HEK293 (cell line): Measurements from ENCODE around the gene BPNT1.

Experiments
- FEZF1 ChIP-seq: fragments of 450-650 bp; formaldehyde crosslinking; IDR thresholded peaks from 2 replicates; pipeline ENCODE4 v1.5.1; 2016; ENCODE audit warnings: missing biosample characterization, missing genetic modification characterization
- KLF1 ChIP-seq: fragments of 450-650 bp; formaldehyde crosslinking; IDR thresholded peaks from 2 replicates; pipeline ENCODE4 v1.5.1; 2016; ENCODE audit warnings: missing biosample characterization, missing genetic modification characterization
- KLF10 ChIP-seq: fragments of 450-650 bp; IDR thresholded peaks from 2 replicates; pipeline ENCODE4 v1.5.1; 2018; ENCODE audit warnings: missing biosample characterization, mild to moderate bottlenecking, missing genetic modification characterization
- KLF17 ChIP-seq: fragments of 450-650 bp; formaldehyde crosslinking; IDR thresholded peaks from 2 replicates; pipeline ENCODE4 v1.5.1; 2016; ENCODE audit warnings: missing biosample characterization, missing genetic modification characterization
- KLF8 ChIP-seq: fragments of 450-650 bp; formaldehyde crosslinking; IDR thresholded peaks from 2 replicates; pipeline ENCODE4 v1.5.1; 2016; ENCODE audit warnings: missing biosample characterization, missing genetic modification characterization
- PRDM1 ChIP-seq: fragments of 450-650 bp; formaldehyde crosslinking; IDR thresholded peaks from 2 replicates; pipeline ENCODE4; 2016; ENCODE audit warnings: missing biosample characterization, missing genetic modification characterization
- PRDM10 ChIP-seq: fragments of 450-650 bp; formaldehyde crosslinking; IDR thresholded peaks from 2 replicates; pipeline ENCODE4 v1.5.1; 2016; ENCODE audit warnings: missing biosample characterization, missing genetic modification characterization
- PRDM2 ChIP-seq: fragments of 450-650 bp; formaldehyde crosslinking; IDR thresholded peaks from 2 replicates; pipeline ENCODE4 v1.5.1; 2016; ENCODE audit warnings: missing biosample characterization, missing genetic modification characterization, borderline replicate concordance
- TSHZ1 ChIP-seq: fragments of 450-650 bp; formaldehyde crosslinking; IDR thresholded peaks from 2 replicates; pipeline ENCODE4 v1.5.1; 2016; ENCODE audit warnings: missing biosample characterization, missing genetic modification characterization, borderline replicate concordance
- WT1 ChIP-seq: fragments of 450-650 bp; formaldehyde crosslinking; IDR thresholded peaks from 2 replicates; pipeline ENCODE4 v1.5.1; 2016; ENCODE audit warnings: missing biosample characterization, missing genetic modification characterization
- ZBTB6 ChIP-seq: fragments of 450-650 bp; formaldehyde crosslinking; IDR thresholded peaks from 2 replicates; pipeline ENCODE4 v1.5.1; 2017; ENCODE audit warnings: missing biosample characterization, missing genetic modification characterization
- ZNF174 ChIP-seq: fragments of 450-650 bp; formaldehyde crosslinking; IDR thresholded peaks from 2 replicates; pipeline ENCODE4 v1.5.0; 2017; ENCODE audit warnings: missing biosample characterization, mild to moderate bottlenecking, missing genetic modification characterization
- ZNF18 ChIP-seq: fragments of 450-650 bp; formaldehyde crosslinking; IDR thresholded peaks from 2 replicates; pipeline ENCODE4 v1.5.1; 2016; ENCODE audit warnings: missing biosample characterization, missing genetic modification characterization
- ZNF292 ChIP-seq: fragments of 450-650 bp; formaldehyde crosslinking; IDR thresholded peaks from 2 replicates; pipeline ENCODE4 v1.5.1; 2016; ENCODE audit warnings: low read depth, missing biosample characterization, missing genetic modification characterization, borderline replicate concordance
- ZNF366 ChIP-seq: fragments of 450-650 bp; formaldehyde crosslinking; conservative IDR thresholded peaks from 2 replicates; pipeline ENCODE4 v1.5.1; 2016; ENCODE audit warnings: missing biosample characterization, missing genetic modification characterization
- ZNF561 ChIP-seq: fragments of 450-650 bp; IDR thresholded peaks from 2 replicates; pipeline ENCODE4 v1.5.1; 2018; ENCODE audit warnings: missing biosample characterization, missing genetic modification characterization, borderline replicate concordance
- ZNF610 ChIP-seq: fragments of 450-650 bp; formaldehyde crosslinking; IDR thresholded peaks from 2 replicates; pipeline ENCODE4 v1.5.1; 2016; ENCODE audit warnings: missing biosample characterization, missing genetic modification characterization, borderline replicate concordance
- ZNF776 ChIP-seq: fragments of 450-650 bp; formaldehyde crosslinking; IDR thresholded peaks from 2 replicates; pipeline ENCODE4 v1.5.0; 2017; ENCODE audit warnings: missing biosample characterization, missing genetic modification characterization, borderline replicate concordance
- ZSCAN18 ChIP-seq: fragments of 450-650 bp; formaldehyde crosslinking; IDR thresholded peaks from 2 replicates; pipeline ENCODE4 v1.5.1; 2016; ENCODE audit warnings: missing biosample characterization, missing genetic modification characterization

BPNT1 gene

GRCh38 chr1:220094016-220094911 is 4.7 kb upstream of the BPNT1 start, which contains the start of gene IARS2 (continued):
- TF ChIP-seq PRDM2 (tag by site-specific recombination) (no peak), PRDM10 (peak; percentile 68), KLF17 (tag by site-specific recombination) (0 out of 2 replicates have a peak, but pooled peaks have one; percentile 53), KLF8 (tag by site-specific recombination) (peak; percentile 80; the same call in 1 of the 2 replicates), ZNF561 (tag by site-specific recombination) (peak; percentile 92), FEZF1 (tag by site-specific recombination) (no peak), TSHZ1 (tag by site-specific recombination) (no peak), ZSCAN18 (tag by site-specific recombination) (no peak), ZBTB6 (tag by site-specific recombination) (no peak), KLF10 (tag by site-specific recombination) (peak; percentile 83), ZNF366 (no peak), PRDM1 (tag by site-specific recombination) (no peak), ZNF174 (tag by site-specific recombination) (no peak), ZNF292 (no peak), ZNF776 (tag by site-specific recombination) (no peak), WT1 (tag by site-specific recombination) (no peak), ZNF610 (tag by site-specific recombination) (0 out of 2 replicates have a peak, but pooled peaks have one; percentile 55), KLF1 (peak; percentile 63; the same call in 1 of the 2 replicates), ZNF18 (tag by site-specific recombination) (no peak)
